Body of pancreas (tissue), 4 donors: Measurements from ENCODE around the gene C14orf93.

Source experiments
- CTCF ChIP-seq, 7 experiments: fragments of 450-650 bp in 4 of 7; fragments of 200-600 bp in 3 of 7; sonication (generic) in 3 of 7; IDR thresholded peaks; one replicate each; pipeline ENCODE4 v1.5.1; 2016 to 2019; ENCODE audit warnings: antibody characterized with exemption in 7 of 7
- POLR2A ChIP-seq, 3 donors: fragments of 450-650 bp; IDR thresholded peaks; one replicate each; pipeline ENCODE4 v1.6.1; 2016; ENCODE audit warnings: antibody characterized with exemption in 3 of 3, mild to moderate bottlenecking in 2 of 3

DNA sequence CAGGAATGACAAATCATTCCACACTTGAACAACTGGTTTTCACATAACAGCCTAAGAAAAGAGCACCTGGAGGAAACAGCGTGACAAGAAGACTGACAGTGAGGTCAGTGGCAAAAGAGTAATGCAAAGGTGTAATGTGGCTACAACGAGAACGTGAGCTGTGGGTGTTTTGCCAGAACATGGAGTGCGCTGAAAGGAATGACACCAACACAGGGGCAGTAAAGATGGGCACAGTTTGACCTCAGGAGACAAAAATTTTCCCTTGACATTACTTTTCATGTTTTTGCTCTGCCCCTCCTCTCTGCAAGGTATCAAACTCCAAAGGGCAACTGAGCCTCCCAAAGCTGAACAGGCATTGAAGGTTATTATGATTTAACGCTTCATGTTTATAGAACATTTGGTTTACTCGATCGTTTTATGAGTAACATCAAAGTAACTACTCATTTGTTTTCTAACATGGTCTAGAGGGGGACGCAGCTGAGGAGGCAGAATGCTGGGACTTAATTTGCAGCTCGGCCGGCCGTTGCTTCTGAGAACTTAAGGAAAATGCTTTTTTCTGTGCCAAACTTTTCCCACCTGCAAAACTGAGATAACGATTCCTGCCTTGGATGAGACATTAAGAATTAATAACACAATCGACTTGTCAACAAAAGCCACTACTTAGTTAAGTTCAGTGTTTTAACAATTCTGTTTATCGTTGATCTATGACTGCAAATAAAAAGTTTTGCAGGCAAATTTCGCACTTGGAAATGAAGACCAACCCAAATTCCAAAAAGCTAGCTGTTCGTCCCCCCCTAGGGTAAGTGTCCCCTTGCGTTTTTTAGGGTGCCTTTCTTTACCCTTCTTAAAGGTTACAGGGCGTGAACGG lies 54.0 kb downstream of the C14orf93 start:
- TF ChIP-seq POLR2A (IDR thresholded peaks at IDR 0.05) (no peak), CTCF (IDR thresholded peaks at IDR 0.05) (no peak)
